GM12801 (cell line): ENCODE results near the gene WDR73.

Source experiments
- TF ChIP-seq, protein P1 (sequence below): IDR thresholded peaks from one replicate; pipeline ENCODE4 v1.5.1; 2011; ENCODE audit warnings: control low read depth; ENCODE audit not compliant: insufficient read length; ENCODE audit errors: extremely low read depth

WDR73 gene

DNA sequence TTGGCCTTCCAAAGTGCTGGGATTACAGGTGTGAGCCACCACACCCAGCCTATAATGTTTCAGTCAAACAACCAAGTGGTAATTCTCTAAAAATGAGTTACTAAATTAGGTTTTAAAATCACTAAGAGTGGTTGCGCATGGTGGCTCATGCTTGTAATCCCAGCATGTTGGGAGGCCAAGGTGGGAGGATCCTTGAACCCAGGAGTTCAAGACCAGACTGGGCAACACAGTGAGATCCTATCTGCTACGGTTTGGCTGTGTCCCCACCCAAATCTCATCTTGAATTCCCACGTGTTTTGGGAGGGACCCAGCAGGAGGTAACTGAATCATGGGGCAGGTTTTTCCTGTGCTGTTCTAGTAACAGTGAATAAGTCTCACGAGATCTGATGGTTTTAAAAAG, 35.8 kb upstream of the WDR73 start:
- TF ChIP-seq, protein P1, sequence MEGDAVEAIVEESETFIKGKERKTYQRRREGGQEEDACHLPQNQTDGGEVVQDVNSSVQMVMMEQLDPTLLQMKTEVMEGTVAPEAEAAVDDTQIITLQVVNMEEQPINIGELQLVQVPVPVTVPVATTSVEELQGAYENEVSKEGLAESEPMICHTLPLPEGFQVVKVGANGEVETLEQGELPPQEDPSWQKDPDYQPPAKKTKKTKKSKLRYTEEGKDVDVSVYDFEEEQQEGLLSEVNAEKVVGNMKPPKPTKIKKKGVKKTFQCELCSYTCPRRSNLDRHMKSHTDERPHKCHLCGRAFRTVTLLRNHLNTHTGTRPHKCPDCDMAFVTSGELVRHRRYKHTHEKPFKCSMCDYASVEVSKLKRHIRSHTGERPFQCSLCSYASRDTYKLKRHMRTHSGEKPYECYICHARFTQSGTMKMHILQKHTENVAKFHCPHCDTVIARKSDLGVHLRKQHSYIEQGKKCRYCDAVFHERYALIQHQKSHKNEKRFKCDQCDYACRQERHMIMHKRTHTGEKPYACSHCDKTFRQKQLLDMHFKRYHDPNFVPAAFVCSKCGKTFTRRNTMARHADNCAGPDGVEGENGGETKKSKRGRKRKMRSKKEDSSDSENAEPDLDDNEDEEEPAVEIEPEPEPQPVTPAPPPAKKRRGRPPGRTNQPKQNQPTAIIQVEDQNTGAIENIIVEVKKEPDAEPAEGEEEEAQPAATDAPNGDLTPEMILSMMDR = no peak

DNA sequence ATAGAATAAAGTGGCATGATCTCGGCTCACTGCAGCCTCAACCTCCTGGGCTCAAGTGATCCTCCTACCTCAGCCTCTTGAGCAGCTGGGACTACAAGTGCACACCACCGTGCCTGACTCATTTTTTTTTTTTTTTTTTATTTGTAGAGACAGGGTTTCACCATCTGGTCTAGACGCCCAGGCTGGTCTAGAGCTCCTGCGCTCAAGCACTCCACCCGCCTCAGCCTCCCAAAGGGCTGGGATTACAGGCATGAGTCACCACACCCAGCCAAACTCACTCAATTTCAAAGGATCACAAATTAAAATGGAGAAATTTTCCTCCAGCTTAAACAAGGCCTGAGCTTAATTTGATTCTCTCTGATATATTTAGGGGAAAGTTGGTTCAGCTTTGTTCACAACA, 31.2 kb upstream of the WDR73 start:
- TF ChIP-seq, protein P1 = no peak

DNA sequence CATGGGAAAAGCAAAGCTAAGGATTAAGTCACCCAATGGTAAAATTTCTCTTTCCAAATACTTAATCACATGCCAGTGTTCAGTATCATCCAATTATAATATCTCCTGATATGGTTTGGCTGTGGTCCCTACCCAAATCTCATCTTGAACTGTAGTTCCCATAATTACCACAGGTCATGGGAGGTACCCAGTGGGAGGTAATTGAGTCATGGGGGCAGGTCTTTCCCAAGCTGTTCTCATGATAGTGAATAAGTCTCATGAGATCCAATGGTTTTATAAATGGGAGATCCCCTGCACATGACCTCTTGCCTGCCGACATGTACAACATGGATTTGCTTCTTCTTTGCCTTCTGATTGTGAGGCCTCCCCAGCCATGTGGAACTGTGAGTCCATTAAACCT, 30.0 kb upstream of the WDR73 start:
- TF ChIP-seq, protein P1 = no peak

DNA sequence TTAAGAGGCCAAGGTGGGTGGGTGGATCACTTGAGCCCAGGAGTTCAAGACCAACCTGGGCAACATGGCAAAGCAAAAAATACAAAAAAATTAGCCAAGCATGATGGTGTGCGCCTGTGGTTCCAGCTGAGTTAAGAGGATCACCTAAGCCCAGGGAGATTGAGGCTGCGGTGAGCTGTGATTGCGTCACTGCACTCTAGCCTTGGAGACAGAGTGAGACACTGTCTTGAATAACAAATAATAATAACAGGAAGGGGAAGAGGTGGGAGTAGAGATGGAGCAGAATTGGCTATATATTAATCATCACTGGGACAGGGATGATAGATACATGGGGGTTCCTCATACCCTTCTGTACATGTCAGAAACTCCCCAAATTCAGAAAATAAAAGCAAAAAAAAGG, 27.7 kb upstream of the WDR73 start:
- TF ChIP-seq, protein P1 = no peak

DNA sequence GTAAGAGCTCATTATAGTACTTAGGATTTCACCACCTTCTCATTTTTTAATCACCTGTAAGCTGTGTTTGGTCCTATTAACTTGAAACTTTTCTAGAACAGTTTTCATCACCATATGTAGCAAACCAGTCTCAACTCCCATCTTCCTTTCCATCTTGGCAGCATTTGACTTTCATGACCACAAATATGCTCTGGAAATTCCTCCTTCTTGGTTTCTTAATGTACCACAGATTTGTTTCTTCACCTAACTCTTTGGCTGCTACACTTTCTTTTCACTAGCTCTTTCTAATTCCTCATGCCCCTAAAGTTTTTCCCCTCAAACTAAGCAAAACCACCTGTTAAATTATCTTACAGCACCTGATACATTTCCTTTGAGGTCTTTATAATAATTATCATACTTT, 17.1 kb upstream of the WDR73 start:
- TF ChIP-seq, protein P1 = no peak

DNA sequence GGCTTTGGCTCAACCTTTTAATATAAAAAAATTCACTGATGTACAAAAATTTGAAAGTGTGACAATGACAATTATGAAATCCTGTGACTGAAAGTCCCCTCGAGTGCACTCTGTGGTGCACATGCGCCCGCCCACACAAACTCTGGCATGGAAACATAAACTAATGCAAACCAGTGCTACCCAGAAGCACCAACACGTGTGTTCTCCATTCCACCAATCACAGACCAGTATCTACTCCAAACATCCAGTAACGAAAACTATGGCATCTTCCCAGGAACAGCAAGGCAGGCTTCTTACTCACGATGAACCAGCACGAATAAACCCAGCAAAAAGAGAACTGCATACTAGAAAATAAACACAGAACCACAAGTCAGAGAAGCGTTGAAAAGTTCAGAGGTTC, 15.6 kb upstream of the WDR73 start:
- TF ChIP-seq, protein P1 = no peak

DNA sequence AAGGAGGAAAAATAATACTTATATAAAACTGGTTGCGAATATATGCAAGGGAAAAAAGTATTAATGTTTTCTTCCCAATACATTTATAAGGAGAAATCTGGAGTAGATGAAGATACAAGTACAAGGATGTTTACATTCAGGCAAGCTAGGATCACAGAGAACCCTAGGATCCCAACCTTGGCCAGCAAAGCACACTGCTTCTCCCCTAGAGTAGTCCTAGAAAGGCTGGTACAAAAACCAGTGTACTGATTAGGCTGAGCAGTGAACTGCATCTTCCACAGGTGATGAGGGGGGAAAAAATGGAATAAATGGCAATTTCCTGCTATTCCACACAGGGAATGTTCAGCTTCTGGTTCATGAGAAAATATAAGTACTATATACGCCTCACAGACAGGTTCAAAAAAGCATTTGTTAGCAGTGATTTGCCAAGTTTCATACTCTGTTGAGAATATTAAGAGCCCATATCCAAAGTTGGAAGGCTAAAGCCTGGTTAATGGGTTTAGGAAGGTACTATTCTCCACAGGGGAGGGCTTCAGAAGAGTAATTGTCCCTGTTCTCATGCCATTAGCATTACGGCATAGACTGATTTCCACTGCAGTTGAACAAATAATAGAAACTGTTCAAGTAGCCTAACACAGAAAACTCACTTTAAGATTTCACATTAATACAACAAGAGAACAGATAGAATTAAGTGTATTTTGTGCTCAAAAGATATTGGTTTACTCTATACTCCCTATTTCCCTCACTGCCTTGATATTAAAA, 14.3 kb upstream of the WDR73 start:
- TF ChIP-seq, protein P1 = no peak
